GM12878 (cell line): ENCODE measurements around the gene DDX11. TPM values are rescaled to one million over a fixed set of nuclear protein-coding genes. Genes with fewer than 3 reads are reported as not detected.
"Not testable (repeated sequence)": the region's sequence is repeated elsewhere in the genome, so short reads cannot be mapped to it uniquely, and the experiment has no call there.

Experiments
- ATAC-seq: fragments of 200-7000 bp; cut with Tn5 transposase; 3 replicates; pipeline ENCODE4 v1.9.1; 2020; ENCODE audit warnings: mild to moderate bottlenecking, moderate library complexity
- BruUV-seq: library from RNA; stranded (reverse); fragments of 400-500 nt; replicated peaks from 2 replicates; lab custom pipeline; 2021; lab: Mats Ljungman, UMichigan
- CTCF ChIA-PET: fragments of 300-600 bp; sonication (Branson Sonifier 250); formaldehyde crosslinking; extraction: SDS; loops from one replicate; lab custom pipeline; 2021; ENCODE audit warnings: inconsistent platforms; lab: Yijun Ruan, JAX
- POLR2A ChIA-PET: fragments of 350-600 bp; formaldehyde crosslinking; extraction: SDS; loops from one replicate; lab custom pipeline; 2021; ENCODE audit warnings: inconsistent platforms; lab: Charles Lee
- RAD21 ChIA-PET: fragments of 300-600 bp; sonication (Branson Sonifier 250); formaldehyde crosslinking; loops from one replicate; lab custom pipeline; 2023; ENCODE audit warnings: antibody characterized with exemption; ENCODE audit not compliant: unreplicated experiment; lab: Charles Lee
- SMC1A ChIA-PET: fragments of 300-600 bp; sonication (Branson Sonifier 250); formaldehyde crosslinking; loops from one replicate; lab custom pipeline; 2023; ENCODE audit not compliant: unreplicated experiment, uncharacterized antibody; lab: Charles Lee
- DNase-seq: peaks from one replicate; pipeline ENCODE4 v3.0.0-alpha.2; 2011; ENCODE audit warnings: low read depth, low spot score
- FAIRE-seq: peaks from 3 replicates; lab custom pipeline; 2011; peaks lifted over from hg19 to GRCh38; lab: Jason Lieb, UNC
- H2AFZ ChIP-seq: 2 replicates; pipeline ENCODE4 v1.6.0; 2011; ENCODE audit warnings: low read depth, low read length, control low read depth; ENCODE audit not compliant: control insufficient read depth
- H3K27ac ChIP-seq: 2 replicates; pipeline ENCODE4 v1.5.1; 2011; ENCODE audit warnings: control low read depth; ENCODE audit not compliant: control insufficient read depth, insufficient read depth
- H3K27me3 ChIP-seq, 2 experiments: replicated peaks in 1 of 2; 2 replicates each; pipeline versions ENCODE4 v1.6.0 to v1.6.1; 2011; ENCODE audit warnings: low read length in 1 of 2; ENCODE audit not compliant: control insufficient read depth in 2 of 2, insufficient read depth in 2 of 2
- H3K36me3 ChIP-seq, 2 experiments: 2 replicates each; pipeline ENCODE4 v1.5.1; 2011; ENCODE audit warnings: low read length in 1 of 2; ENCODE audit not compliant: control insufficient read depth in 2 of 2, insufficient read depth in 2 of 2
- H3K4me1 ChIP-seq: 2 replicates; pipeline ENCODE4 v1.6.1; 2011; ENCODE audit warnings: mild to moderate bottlenecking, low read length, moderate library complexity, mixed read lengths; ENCODE audit not compliant: control insufficient read depth, insufficient read depth
- H3K4me2 ChIP-seq: 2 replicates; pipeline ENCODE4 v1.6.0; 2011; ENCODE audit warnings: control low read depth; ENCODE audit not compliant: control insufficient read depth, insufficient read depth
- H3K4me3 ChIP-seq: fragments of 200-600 bp; sonication (generic); 2 replicates; pipeline ENCODE4 v1.5.1; 2016
- H3K79me2 ChIP-seq: 2 replicates; pipeline ENCODE4 v1.6.0; 2011; ENCODE audit warnings: low read length; ENCODE audit not compliant: control insufficient read depth, insufficient read depth
- H3K9ac ChIP-seq: 2 replicates; pipeline ENCODE4 v1.8.0; 2011; ENCODE audit warnings: low read length, control low read depth, mixed read lengths; ENCODE audit not compliant: control insufficient read depth, insufficient read depth
- H3K9me3 ChIP-seq: replicated peaks from 3 replicates; pipeline ENCODE4 v1.5.1; 2011; ENCODE audit warnings: mild to moderate bottlenecking, low read length; ENCODE audit not compliant: control insufficient read depth, insufficient read depth
- H4K20me1 ChIP-seq: 2 replicates; pipeline ENCODE4 v1.6.0; 2011; ENCODE audit not compliant: control insufficient read depth, insufficient read depth
- WGBS: methylation state at CpG from one replicate; pipeline ENCODE4 v1.1.6; 2016; ENCODE audit warnings: low lambda C conversion rate; ENCODE audit not compliant: insufficient replicate concordance, insufficient coverage; ENCODE audit errors: missing lambda C conversion rate; 5-methylcytosine and 5-hydroxymethylcytosine counted together
- in situ Hi-C: fragments of 300-500 bp; cut with MboI; formaldehyde crosslinking; loops from 9 replicates; pipeline ENCODE4 v1.14.3; 2018; ENCODE audit warnings: mixed read lengths
- intact Hi-C: fragments of 100-400 bp; cut with micrococcal nuclease; formaldehyde crosslinking; loops from one replicate; pipeline ENCODE4 v1.14.2; 2022; ENCODE audit not compliant: unreplicated experiment
- polyA plus RNA-seq, 11 experiments: library from polyadenylated mRNA; depleted of rRNA in 4 of 11; unstranded in 6 of 11; stranded (reverse) in 5 of 11; fragments of >200 nt; fragmentation: Nextera tagmentation in 4 of 11; fragmentation: Illumina TruSeq in 1 of 11; extraction: Ambion mirVana in 4 of 11; extraction: Trizol in 1 of 11; gene quantifications; 1 replicate in 1 of 11; 2 replicates in 10 of 11; pipeline versions ENCODE4 v1.2.1 to v1.2.3, GENCODE V29; 2011 to 2016; ENCODE audit warnings: inconsistent platforms in 2 of 11, missing spikeins in 2 of 11, low read depth in 1 of 11
- total RNA-seq, 4 experiments: library from RNA; depleted of rRNA in 3 of 4; stranded (reverse); fragments of >200 nt in 3 of 4; fragmentation: Illumina TruSeq in 1 of 4; extraction: Trizol in 1 of 4; gene quantifications; 2 replicates each; pipeline versions ENCODE4 v1.2.1 to v1.2.3, GENCODE V29; 2013 to 2021

DDX11 gene
- total and polyA plus RNA-seq, 10 of the 15 experiments (the other 5 are each of a cell fraction or from before 2014, with no cell fraction given) = 3.8 to 94.2 (median 46.3) TPM

GRCh38 chr12:31096251-31097065 is 22.8 kb downstream of the DDX11 start:
- intact Hi-C loops, H3K9ac ChIP-seq, BruUV-seq, H3K79me2 ChIP-seq, H3K4me2 ChIP-seq, CTCF ChIA-PET, in situ Hi-C loops, H3K4me1 ChIP-seq, ATAC-seq, H3K27ac ChIP-seq, H2AFZ ChIP-seq, H3K4me3 ChIP-seq, H4K20me1 ChIP-seq, SMC1A ChIA-PET, H3K36me3 ChIP-seq, H3K27me3 ChIP-seq, POLR2A ChIA-PET, H3K9me3 ChIP-seq, FAIRE-seq, DNase-seq, RAD21 ChIA-PET: not testable (repeated sequence)
- 97% methylated on average over 16 of the region's 19 CpGs for WGBS

GRCh38 chr12:31097819-31098218 is 24.2 kb downstream of the DDX11 start:
- H3K4me3 ChIP-seq, H3K27me3 ChIP-seq, H3K36me3 ChIP-seq, POLR2A ChIA-PET, intact Hi-C loops, H3K9me3 ChIP-seq, H3K27ac ChIP-seq, RAD21 ChIA-PET, DNase-seq, H2AFZ ChIP-seq, H3K4me2 ChIP-seq, in situ Hi-C loops, FAIRE-seq, SMC1A ChIA-PET, H3K79me2 ChIP-seq, H3K9ac ChIP-seq, H3K4me1 ChIP-seq, H4K20me1 ChIP-seq, ATAC-seq, CTCF ChIA-PET, BruUV-seq: not testable (repeated sequence)
- 95% methylated on average over 7 of the region's 8 CpGs for WGBS

GRCh38 chr12:31098363-31098762 is 24.7 kb downstream of the DDX11 start:
- not testable (repeated sequence) for ATAC-seq, BruUV-seq, FAIRE-seq

DNA sequence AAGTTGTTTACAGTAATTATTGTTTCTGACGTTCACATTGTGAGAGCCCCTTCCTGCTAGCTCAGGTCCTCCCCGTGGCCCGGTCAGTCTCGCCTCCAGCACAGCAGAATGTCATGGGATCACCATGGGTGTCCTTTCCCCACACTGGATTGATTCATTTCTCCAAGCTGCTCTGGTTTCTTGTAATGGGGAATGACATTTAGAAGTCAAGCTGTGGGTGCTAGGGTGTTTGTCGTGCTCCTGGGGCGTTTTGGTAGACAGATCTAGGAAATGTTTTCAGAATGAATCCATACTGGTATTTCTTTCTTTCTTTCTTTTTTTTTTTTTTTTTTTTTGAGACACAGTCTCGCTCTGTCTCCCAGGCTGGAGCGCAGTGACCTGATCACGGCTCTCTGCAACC is 25.1 kb downstream of the DDX11 start:
- intact Hi-C loops, CTCF ChIA-PET, H3K27ac ChIP-seq, H3K4me2 ChIP-seq, BruUV-seq, H3K36me3 ChIP-seq, H3K79me2 ChIP-seq, POLR2A ChIA-PET, in situ Hi-C loops, ATAC-seq, FAIRE-seq, H3K4me1 ChIP-seq, RAD21 ChIA-PET, H3K9me3 ChIP-seq, H4K20me1 ChIP-seq, H2AFZ ChIP-seq, H3K27me3 ChIP-seq, DNase-seq, SMC1A ChIA-PET, H3K4me3 ChIP-seq, H3K9ac ChIP-seq: not testable (repeated sequence)
- WGBS = 96% methylated on average over 6 of the region's 9 CpGs

More at GRCh38 chr12:31098363-31098762, 24.7 kb downstream of the DDX11 start:
- H3K4me2 ChIP-seq, H2AFZ ChIP-seq, DNase-seq, H3K27ac ChIP-seq, SMC1A ChIA-PET, POLR2A ChIA-PET, RAD21 ChIA-PET, CTCF ChIA-PET, H3K4me1 ChIP-seq, H3K36me3 ChIP-seq, H4K20me1 ChIP-seq, H3K9ac ChIP-seq, intact Hi-C loops, H3K4me3 ChIP-seq, H3K9me3 ChIP-seq, H3K27me3 ChIP-seq, in situ Hi-C loops, H3K79me2 ChIP-seq: not testable (repeated sequence)
- WGBS = 97% methylated on average over 5 of the region's 5 CpGs
